Endometrium (tissue), 2 donors: ENCODE data around the gene NPB.
A peak's percentile ranks its signal among the peaks of the same experiment; 100 is the strongest.

Source experiments
- FAIRE-seq: peaks from 2 replicates; lab custom pipeline; 2012; peaks lifted over from hg19 to GRCh38; lab: Jason Lieb, UNC
- donor health status: control.
- donor health status: control.

NPB gene

DNA sequence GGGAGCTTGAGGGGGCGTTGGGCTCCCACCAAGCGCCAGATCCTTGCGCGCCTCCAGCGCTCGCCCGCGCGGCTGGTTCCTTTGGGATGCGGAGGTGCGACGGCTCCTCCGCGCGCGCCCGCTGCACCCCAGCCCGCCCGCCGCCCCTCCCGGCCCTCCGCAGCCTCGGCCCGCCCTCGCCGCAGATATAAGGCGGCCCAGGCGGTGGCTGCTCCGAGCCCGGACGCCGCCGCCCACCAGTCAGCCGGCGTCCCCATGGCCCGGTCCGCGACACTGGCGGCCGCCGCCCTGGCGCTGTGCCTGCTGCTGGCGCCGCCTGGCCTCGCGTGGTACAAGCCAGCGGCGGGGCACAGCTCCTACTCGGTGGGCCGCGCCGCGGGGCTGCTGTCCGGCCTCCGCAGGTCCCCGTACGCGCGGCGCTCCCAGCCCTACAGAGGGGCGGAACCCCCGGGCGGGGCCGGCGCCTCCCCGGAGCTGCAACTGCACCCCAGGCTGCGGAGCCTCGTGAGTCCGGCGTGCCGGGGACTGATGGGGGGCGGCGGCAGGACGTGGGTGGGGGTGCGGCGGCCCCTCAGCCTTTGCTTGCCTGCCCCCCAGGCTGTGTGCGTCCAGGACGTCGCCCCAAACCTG lies at the start of gene NPB:
TSS of gene NPB (plus strand) at position 216 of the 630 bp plus-strand sequence. CDS start at position 256, 40 bp downstream.
- FAIRE-seq = no peak

DNA sequence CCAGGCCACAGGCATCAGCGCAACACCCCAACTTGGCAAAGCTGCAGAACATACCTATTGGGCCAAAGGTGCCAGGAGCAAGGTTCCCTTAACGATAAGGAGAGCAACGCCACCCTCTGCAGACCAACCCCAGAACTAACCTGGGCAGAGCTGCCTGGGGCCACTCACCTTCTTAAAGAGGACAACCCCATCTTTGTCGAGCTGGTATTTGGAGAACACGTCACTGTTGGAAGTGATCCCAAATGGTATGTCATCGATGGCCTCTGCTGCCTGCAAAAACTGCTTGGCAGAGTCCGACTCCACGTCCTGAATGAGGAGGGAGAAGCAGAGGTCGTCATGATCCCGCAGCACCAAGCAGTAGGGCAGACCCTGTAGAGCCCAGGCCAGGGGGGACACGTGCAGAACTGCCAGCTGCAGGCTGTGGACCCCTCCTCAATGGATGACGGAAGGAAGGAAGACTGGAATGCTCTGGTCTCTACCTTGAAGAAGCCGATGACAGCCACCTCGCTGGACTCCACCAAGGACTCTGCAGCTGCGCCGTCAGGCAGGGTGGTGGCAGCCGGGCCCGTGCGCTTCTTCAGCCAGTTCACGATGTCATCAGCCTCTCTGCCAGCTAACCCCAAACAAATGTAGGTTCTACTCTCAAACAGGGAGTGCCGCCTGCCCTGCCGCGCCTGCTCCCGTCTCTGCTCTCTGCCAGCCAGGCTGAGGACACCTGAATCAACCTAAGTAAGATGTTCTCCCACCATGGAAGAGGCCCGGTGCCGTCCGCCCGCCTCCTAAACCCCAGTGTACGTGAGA lies 46.9 kb upstream of the NPB start:
- FAIRE-seq = no peak

DNA sequence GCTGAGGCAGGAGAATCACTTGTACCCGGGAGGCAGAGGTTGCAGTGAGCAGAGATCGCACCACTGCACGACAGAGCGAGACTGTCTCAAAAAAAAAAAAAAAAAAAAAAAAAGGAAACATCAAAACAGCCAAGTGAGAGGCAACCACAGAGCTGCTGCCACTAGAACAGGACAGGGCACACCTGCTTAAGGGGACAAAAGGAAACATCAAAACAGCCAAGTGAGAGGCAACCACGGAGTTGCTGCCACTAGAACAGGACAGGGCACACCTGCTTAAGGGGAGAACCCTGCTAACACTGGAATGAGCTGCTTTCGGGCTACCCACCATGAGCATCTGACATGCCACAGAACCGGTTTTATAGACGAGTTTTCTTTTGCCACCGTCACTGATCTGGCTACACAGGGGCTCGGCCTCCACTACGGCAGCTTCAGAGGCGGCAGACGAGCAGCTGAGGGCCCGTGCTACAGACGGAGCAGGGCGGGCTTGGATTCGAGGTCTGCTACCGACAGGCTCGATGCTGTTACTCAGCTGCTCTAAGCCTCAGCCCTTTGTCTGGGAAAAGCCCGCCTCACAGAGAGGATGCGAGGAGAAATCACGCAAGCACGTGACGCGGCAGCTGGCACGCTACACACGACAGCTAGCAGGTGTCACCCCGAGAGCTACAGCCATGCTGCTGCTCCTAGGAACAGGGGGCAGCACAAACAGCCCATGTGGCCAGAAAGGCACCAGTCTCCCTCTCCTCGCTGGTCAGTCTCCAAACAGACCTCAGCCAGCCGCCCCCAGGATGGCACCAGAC lies 43.7 kb upstream of the NPB start:
- no peak for FAIRE-seq

DNA sequence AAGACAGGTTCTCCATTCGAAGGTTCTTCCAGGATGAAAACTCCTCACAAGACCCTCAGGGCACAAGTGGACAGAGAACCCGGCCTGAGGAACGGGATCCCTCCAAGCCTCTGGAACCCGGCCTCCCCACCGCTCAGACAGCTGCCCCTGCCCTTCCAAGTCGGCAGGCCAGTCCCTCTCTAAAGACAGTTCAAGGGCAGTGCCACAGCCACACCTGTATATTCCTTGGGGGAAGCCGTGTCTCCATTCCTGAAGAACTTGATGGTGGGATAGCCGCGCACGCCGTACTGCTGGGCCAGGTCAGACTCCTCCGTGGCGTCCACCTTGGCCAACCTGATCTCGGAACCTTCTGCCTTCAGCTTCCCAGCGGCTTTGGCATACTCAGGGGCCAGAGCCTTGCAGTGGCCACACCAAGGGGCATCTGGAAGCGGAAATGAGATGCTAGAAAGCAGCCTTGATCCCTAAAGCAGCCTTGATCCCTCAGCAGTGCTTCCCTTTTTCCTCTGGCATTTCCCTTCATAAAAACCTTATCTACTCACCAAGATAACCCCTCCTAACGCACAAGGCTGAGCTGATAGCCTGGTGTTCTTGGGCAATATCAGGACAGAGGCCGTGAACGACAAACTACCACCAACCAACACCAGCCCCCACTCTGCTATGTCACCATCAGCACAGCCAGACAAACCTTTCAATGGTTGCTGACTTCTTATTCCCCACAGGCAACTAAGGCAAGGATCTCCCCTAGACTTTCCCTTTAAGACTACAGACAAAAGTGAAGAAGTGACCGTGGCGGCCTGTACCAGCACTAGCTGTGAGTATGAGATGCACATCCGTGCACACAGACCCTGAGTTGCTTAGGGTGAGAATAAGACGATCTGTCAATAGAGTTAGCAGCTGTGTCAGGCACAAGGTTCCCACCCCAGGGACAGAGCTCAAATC lies 42.8 kb upstream of the NPB start:
- FAIRE-seq = no peak

DNA sequence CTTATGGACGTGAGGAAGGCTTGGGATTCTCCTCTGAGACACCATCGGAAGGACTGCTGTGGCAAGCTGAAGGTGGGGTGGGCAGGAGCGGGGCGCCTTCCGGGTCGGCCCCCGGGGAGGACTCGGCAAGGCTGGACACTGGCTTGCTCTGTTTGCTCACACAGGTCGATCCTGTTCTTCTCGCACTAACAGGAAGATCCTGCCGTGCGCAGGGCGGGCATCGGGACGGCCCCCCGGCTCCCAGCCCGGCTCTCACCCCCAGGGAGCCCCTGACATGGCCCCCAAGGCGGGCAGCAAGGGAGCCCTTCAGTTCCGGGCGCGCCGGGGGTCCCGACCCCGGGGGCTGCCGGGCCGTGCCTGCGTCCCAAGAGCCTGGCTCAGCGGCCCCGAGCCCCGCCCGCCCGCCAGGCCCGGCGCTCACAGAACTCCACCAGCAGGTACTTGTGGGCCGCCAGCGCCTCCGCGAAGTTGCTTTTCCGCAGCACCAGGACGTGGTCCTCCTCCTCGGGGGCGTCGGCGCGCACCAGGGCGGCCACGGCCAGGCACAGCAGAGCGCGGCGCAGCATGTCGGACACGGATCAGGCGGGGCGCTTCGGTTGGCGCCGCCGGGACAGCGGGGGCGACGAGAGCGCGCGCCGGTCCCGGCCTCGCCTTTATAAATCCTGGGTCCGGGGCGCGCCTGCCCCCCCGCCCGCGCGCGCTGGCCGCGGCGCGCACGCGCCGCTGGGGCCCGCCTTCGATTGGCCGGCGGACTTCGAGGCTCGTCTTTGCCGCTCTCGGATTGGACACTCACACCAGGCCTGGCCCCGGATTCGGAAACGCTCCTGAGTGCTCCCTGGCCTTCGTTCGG lies 41.9 kb upstream of the NPB start, which contains the start of gene P4HB:
TSS of gene P4HB (minus strand) at position 630 of the 850 bp plus-strand sequence. CDS start at position 566, 64 bp downstream.
- FAIRE-seq = no peak

DNA sequence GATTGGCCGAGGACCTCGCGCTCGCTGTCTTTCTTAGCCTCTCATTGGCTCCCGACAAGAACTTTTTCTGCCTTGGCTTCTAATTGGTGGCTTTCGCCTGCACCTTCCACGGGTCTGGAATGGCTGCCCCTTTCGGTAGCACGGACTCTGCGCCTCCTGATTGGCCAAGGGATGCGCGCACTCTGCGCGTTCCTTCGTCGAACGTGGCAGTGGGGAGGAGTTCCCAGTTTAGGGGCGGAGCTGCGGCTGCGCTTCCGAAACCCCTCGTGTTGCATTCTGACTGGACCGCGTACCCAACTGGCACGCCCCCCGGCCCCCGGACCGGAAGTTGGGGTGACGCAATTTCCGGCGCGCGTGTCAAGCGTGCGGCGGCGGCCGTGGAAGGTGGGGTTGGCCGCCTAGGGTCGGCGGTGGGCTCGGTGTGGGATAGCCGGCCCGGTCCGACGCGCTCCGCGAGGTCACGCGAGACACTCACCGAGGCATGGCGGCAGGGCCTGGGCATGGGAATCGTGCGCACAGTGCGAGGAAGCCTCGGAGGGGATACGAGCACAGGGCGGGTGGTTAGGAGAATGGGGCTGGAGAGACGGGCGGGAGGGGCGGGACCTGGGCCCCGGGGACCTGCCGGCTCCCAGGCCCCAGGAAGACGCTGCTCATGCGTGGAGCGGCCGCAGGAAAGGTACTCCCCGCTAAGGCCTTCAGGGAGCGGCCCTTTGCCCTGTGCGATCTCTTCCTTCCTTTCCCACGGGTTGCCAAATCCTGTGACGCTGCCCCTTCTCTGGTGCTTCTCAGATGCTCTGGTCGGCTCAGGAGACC lies 41.1 kb upstream of the NPB start:
- peak; percentile 99 for FAIRE-seq

DNA sequence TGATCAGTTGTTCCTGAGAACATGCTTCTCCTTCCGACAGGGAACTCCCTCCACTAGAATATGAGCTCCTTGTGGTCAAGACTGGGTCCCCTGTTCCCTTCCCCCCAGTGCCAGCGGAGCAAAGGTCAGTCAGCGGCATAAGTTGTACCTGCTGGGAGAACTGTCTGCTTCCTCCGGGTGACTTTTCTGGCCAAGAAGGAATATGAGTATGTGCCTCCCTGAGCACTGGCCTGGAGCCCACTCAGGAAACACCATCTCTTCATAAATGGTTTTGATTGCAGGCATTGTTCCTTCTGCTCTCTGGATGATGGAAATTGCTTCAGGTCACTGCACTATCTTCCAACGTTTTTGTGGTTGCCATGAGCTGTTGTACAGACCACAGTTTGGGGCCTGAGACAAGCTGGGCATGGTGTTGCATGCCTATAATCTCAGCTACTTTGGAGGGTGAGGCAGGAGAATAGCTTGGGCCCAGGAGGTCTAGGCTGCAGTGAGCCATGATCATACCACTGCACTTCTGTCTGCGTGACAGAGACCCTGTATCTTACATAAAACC lies 38.8 kb upstream of the NPB start:
- no peak for FAIRE-seq

DNA sequence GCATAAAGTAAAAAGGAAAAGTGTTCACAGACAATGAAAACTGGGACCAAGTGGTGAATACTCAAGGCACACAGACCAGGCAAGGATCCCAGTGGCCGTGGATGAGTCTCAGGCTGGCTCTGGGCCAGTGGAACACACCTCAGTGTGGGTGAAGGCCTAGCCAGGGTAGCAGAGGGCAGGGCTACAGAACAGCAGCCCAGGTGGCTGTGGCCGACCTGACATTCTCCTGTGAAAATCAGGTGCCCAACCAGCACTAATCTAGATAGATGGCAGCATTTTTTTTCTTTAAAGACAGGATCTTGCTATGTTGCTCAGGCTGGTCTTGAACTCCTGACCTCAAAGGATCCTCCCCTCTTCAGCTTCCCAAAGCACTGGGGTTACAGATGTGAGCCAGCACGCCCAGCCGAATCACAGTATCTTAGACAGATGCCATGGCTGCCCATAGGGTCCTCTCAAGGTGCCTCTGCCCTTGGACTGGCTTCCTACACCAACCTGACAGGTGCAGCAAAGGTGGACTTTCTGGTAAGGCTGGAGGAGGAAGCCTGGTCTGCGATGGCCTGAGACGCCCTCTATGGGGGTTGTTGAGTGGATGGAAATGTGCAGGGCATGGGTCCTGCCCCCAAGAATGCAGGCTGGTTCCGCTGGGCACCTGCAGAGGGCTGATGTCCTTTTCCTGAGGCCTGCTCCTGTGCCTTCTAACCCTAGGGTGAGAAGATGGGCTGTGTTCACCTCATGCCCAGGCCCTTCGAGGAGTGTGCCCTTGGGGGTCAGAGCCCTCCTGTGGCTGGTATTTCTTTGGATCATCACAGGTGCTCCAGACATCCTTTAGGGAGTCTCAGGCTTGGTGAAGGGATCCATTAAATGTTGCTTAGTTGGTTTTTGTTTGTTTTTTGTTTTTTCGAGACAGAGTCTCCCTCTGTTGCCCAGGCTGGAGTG lies 37.9 kb upstream of the NPB start:
- FAIRE-seq = no peak

DNA sequence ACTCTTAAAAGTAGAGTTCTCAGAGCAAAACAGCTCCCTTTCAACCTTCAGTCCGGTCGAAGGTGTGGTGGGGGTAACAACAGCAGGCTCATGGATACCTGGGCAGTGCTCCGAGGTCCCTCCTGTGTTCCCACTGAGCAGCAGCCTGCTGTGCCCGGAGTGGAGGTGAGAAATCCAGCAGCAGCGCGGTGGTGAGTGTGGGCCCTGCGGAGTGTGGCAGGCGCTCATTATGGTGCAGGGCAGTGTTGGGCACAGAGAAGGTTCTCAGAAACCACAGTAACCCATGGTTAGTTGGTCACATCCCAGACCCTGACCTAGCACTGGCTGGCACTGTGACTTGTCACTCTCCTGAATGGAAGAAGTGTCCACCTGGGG lies 36.7 kb upstream of the NPB start:
- FAIRE-seq = no peak

DNA sequence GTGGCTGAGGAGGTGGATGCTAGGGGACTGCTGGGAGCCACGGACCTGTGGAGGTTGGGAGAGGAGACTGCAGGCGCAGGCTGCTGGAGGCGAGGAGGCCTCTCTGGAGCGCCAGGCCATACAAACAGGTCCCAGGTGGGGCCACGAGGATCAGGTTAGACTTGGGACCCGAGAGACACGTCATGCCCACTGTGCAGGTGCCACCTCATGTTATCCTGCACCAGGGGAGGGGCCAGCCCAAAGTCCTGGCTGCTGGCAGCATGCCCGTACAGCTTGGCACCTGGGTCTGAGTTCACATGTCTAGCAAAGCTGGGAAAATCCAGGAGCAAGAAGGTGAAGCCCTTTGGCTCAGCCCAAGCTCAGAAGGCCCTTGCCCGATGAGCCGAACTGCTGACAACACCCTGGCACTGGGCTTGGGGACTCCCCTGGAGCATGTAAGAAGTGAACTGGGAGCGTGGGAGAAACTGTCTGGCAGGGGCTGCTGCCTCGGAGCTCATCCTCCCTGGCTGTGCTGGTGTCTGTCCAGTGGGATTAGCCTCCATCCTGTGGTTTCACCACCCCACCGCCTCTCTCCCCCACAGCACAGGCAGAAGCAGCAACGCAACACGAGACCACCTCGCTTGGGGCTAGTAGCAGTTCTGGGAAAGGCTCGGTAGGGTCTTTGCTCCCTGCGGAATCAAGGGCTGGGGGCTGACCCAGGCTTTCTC lies 36.2 kb upstream of the NPB start:
- no peak for FAIRE-seq

DNA sequence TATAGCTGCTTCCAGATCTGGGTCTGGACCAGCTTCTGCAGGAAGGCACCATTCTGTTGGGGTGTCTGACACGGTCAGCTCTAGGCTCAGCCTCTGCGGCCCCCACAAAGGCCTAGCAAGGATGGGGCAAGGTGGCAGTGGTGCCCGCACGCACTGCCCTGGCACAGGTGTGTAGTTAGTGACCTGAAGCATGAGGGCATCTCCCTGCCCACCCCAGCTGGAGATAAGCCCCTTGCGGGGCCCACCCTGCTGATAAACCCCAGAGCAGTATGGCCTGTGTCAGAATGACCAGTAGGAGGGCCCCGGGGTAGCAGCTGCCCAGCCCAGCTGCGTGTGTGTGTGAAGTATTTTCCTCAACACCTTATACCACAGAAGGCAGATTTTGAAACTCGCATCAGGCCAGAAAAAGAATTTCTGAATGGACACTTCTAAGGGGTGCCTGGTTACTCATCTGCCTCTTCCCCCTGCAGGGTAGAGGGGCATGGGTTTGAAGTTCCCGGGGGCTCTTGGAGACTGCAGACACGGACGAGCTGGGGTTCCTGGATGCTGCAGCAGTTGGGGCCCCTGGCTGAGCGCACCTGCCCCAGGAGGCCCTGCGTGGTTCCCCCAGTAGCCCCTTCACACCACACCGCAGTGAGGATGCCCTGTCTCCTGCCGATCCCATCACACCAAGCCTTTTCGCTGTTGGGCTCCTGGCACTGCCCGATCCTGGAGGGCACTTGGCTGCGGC lies 35.4 kb upstream of the NPB start:
- FAIRE-seq = no peak

DNA sequence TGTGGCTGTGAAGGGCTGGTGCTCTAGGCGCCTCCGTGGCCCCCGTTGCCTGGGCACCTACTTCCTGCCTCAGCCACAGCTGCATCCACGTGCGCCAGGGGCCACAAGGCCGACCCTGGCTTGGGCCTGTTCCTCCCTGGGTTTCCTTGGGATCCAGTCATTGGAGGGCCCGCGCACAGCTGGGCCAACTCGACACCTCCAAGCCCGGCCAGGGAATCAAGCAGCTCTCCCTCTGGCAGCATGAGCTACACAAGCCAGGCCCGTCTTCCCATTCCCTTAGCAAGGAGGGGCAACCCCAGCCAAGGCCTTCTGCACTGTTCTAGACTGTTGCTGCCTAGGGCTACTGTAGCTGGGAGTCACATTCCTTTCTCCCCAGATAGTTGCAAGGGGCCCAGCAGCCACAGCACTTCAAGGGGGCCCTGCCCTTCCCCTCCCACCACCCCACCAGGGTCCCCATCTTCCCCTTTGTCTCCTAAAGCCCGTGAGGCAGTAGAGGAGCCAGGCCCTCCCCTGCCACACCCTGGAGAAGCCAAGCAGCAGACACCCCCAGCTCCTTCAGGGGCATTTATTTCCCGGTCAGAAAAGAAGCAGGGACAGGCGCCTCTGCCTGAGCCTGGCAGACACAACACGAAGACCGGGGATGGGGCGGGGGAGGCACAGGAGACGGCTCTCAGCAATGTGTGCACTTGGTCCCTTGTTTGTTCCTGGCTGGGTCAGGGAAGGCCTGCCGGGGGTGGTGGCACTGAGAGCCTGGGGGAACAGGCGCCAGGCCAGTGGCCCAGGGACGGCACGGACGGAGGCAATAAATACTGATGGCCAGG lies 34.7 kb upstream of the NPB start:
- no peak for FAIRE-seq

DNA sequence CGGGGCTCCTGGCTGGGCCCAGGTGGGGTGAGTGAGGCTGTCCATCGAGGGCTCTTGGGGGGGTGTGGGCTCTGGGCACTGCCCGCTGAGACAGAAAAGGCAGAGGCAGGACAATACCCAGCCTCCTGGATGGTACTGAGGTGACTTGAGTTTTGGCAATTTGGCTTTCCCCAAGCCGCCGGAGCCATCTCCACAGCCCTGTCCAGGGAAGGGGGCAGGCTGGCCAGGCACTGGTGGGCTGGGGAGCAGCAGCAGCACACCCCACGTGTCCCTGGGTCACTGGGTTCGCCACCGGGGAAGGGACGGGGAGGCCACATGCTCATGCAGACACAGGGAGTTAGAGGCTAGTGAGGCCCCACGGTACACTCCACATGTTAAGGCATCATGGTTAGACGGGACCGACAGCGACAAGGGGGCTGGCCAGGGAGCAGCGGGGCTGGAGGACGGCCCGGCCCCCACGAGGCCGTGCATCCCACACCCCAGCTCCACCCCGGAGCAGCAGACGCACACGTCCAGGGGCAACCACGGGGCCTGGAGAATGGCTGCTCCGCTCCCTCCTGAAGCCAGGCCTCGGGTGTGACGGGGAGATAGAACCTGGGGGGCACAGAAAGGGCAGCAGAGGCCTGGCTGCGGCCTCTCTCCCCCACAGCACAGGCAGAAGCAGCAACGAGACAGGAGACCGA lies 33.9 kb upstream of the NPB start:
- FAIRE-seq = no peak

DNA sequence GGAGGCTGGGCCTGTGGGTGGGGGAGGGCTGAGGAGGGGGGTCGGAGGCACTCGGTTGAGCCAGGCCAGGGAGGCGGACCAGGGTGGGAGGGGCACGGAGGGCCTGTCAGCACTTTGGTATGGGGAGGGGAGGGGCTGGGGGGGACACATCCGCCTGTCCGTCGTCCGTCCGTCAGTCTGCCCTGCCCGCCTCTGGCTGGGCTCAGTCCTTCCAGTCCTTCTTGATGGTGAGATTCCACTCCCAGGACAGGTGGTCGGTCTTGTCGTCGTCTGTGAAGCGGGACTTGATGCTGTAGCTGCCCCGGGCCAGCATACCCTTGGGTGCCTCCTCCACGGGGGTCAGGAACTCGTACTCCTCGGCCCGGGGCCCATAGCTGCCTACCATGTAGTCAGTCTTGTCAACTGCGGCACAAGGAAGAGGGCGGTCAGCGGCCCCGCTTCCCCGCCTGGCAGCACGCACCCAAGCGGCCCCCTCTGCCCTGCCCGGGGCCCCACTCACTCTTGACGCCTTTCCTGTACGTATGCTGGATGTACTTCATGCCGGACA lies 33.3 kb upstream of the NPB start:
- no peak for FAIRE-seq
